ENCODE measurements around the gene CEP97.
"Not testable (repeated sequence)": the region's sequence is repeated elsewhere in the genome, so short reads cannot be mapped to it uniquely, and the experiment has no call there.

The CEP97 gene

DNA sequence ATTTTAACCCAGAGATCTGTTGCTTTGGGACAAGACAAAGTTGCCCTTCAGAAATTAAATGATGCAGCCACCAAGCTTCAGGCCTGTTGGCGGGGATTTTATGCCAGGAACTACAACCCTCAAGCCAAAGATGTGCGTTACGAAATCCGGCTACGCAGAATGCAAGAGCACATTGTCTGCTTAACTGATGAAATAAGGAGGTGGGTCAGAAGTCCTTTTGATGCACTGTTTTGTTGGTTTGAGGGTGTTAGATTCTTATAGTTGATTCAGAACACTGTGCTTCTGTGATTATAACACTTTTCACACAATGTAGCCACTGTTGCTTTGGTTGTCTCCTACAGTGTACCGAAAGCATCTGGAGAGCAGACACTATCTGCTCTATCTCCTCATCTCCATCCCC lies 33.8 kb downstream of the CEP97 start:
- FAIRE-seq = no peak

DNA sequence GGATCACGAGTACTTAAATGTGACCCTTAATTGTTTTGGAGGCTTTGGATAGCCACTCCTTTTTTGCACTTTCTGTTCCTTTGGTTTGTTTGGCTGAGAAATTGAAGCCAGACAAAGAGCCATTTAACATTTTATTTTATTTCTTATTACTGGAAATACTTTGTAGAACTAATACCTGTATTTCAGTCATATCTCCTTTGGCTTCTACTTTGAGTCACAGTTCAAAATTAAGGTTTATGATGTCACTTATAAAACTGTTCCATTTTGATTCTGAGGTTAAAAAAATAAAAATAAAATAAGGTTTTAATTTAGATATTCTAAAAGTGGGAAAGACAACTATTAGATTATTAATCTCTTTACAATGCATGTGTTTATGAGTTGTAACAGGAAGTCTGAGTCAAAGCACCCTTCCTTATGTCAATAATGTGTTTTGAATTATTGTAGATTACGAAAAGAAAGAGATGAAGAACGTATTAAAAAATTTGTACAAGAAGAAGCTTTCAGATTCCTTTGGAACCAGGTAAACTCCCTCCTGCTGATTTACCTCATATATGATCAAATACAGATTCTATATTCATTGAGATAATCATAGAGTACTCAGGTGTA lies 37.7 kb downstream of the CEP97 start:
- no peak for DNase-seq (ENCODE audit: insufficient read length, low spot score)
- FAIRE-seq = no peak

More for the DNA sequence above, 33.8 kb downstream of the CEP97 start:
- no peak for DNase-seq (ENCODE audit: insufficient read length, low spot score)

DNA sequence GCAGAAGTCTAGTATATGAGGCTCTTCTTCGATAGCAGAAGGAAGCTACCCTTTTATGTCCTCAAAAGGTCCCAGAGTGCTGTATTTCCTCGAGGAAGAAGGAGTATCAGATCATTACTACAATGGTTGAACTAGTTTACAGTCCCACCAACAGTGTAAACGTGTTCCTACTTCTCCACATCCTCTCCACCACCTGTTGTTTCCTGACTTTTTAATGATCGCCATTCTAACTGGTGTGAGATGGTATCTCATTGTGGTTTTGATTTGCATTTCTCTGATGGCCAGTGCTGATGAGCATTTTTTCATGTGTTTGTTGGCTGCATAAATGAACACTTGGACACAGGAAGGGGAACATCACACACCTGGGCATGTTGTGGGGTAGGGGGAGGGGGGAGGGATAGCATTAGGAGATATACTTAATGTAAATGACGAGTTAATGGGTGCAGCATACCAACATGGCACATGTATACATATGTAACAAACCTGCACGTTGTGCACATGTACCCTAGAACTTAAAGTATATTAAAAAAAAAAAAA lies 53.4 kb downstream of the CEP97 start:
- FAIRE-seq; DNase-seq (ENCODE audit: insufficient read length, low spot score): not testable (repeated sequence)

DNA sequence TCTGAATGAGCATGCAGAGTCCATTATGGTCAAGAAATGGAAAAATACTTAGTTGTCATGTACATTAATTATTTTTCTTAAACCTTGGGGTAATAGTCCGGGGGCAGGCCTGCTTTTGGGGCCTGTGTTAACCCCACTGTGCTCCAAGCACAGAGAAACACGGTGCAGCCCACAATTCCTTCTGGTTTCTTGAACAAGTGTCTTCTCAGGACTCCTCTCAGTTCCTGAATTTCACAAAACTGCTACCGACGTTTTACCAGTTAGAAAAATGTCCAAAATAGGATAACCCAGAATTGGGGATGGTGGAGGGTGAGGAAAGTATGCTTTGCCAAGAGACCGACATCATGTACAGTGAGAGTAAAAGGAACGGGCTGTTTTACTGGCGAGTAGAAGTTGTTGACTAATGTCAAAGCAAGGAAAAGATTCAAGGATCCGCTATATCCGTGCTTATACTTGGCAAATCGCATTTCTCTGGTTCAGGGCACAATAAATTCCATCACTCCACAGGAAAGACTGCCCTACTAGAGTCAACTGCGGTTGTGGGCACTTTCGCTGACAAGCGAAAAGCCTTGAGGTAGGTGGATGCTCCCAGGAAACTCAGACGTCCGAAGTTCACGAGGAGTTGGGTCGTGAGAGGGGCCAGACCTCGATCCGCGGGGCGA lies 54.1 kb downstream of the CEP97 start:
- DNase-seq (ENCODE audit: insufficient read length, low spot score) (no peak), FAIRE-seq (no peak)

DNA sequence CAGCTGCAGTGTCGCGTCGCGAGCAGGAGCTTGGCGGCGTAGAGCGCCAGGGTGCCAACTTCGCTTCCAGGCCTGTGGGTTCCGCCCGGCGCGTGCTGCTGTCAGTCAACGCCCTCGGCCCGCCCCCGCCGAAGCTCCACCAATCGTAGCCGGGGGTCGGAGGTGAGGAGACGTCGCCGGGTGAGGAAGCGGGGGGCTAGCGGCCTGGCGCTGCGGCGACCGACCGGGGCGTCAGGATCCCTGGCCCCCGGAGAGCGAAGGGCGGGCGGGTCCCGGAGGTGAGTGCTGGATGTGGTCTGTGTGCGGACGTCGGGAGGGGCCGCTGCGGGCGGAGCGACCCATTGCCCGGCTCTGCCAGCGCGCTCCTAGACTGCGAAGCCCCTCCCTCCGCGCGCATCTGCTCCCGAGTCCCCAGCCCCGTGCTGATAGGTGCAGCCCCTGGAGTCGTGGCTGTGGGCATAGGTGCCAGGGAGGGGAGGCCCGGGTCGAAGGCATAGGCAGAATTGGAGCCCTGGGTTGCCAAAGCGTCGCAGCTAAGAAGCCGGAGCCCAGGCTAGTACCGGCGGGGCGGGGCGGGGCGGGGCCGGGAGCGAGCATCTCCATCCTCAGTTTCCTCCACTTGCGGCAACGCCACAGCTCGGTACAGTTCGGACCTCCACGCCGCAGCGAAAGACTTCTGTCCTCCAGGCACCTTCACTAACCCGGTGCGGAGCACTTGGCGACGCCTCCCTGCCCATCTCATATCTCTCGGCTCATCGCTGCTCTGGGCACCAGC lies 54.8 kb downstream of the CEP97 start, which contains the start of gene NXPE3:
TSS of gene NXPE3 (plus strand) at position 165 of the 775 bp plus-strand sequence. CDS start 6,386 bp downstream, outside the sequence.
- DNase-seq (ENCODE audit: insufficient read length, low spot score) (peak; percentile 89), FAIRE-seq (peak; percentile 69)

DNA sequence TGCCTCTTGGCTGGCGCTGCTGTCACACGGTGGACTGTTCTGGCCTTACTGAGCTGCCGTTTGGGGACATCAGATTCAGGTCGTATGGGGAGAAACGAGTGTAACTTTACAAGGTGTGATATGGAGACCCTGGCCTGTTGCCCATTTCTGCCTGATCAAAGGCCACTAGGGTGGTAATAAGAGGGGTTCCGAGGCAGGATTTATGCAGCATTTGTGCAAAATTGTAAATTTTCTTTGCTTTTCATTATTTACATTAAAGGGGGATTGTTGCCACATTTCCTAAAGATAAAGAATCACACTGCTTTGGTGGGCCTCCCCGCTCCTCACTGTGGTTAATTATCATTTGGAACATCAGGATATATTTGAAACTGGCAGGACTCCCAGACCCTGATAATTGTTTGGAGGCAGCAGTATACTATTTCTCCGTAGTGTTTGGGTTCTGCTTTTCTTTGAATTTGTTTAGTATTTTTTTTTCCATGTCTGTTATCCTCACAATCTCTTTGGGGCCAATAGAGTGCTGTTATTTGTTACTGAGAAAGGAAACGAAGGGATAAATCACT lies 55.5 kb downstream of the CEP97 start:
- no peak for FAIRE-seq
- no peak for DNase-seq (ENCODE audit: insufficient read length, low spot score)

DNA sequence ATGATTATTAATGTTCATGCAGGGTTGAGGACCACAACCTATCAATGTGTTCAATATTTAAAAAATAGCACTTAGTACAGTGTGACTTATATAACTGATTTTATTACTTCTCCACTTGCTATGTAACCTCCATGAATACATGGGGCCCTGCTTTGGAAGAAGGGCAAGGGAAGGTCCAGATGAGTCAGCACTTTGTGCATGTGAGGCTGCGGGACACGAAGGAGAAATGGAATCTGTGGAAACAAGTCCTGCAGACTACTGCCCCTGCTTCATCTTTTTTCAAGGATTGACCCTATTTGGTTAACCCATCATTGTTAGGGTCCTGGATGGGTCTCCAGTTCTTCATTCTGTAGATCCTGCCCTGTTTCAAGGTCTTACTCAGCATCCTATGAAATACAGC lies 56.2 kb downstream of the CEP97 start:
- FAIRE-seq = no peak
- DNase-seq (ENCODE audit: insufficient read length, low spot score) = peak; percentile 42

DNA sequence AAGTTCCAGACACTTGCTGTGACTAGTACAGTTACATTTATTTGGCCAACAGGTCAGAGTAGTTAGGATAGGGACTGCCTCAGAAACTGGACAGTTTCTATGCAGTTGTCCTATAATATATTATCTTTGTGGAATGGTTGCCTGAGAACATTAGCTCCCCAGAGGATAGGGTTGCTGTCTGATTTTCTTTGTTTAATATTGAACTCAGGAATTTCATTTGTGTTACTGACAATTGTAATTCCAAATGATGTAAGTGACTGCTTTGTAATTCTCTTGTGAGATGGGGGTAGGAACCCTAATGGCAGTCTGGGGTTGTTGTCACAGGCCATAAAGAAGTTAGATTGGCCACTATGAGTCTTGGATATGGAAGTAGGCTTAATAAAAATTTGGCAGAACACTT lies 56.8 kb downstream of the CEP97 start:
- no peak for FAIRE-seq
- DNase-seq (ENCODE audit: insufficient read length, low spot score) = no peak

DNA sequence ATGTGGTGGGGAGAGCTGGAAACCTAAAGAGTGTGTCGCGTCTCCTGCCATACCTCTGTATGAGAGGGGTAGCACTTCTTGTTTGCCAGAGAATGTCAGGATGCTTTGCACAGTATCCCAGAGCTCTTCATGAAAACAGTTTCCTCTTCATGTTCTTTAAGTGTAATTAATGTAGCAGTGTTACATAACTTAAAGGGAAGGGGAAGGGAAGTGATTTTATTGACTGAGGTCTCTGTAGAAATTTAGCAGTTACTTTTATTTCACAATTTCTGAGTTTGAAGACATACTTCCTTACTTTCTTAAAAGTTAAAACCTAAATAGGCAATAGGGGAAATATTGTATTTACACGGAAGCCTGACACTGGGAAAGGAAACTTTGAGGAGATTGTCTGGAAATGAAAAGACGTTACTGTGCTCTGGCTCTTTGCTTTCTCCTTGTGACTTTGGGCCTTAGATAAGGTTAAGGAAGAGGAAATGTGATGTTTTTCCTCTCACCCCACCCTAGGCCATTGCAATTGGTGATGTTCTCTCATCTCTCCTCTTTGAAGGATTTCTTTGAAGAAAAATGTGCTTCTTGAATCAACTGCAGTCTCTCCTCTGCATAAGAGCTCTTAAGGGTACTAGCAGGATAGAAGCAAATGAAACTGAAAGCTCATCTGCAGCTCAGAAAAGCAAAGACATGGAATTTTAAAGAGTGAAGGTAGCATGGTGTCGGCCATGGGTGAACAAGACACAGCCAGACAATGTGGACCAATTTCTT lies 60.6 kb downstream of the CEP97 start:
- FAIRE-seq (no peak), DNase-seq (ENCODE audit: insufficient read length, low spot score) (no peak)

DNA sequence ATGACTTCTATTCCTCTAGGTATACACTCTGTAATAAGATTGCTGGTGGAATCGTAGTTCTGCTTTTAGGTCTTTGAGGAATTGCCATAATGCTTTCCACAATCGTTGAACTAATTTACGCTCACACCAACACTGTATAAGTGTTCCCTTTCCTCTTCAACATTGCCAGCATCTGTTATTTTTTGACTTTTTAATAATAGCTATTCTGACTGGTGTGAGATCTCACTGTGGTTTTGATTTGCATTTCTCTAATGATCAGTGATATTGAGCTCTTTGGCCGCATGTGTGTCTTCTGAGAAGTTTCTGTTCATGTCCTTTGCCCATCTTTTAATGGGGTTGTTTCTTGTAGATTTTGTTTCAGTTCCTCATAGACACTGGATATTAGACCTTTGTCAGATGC lies 67.4 kb downstream of the CEP97 start:
- DNase-seq (ENCODE audit: insufficient read length, low spot score) = no peak
- FAIRE-seq = no peak

DNA sequence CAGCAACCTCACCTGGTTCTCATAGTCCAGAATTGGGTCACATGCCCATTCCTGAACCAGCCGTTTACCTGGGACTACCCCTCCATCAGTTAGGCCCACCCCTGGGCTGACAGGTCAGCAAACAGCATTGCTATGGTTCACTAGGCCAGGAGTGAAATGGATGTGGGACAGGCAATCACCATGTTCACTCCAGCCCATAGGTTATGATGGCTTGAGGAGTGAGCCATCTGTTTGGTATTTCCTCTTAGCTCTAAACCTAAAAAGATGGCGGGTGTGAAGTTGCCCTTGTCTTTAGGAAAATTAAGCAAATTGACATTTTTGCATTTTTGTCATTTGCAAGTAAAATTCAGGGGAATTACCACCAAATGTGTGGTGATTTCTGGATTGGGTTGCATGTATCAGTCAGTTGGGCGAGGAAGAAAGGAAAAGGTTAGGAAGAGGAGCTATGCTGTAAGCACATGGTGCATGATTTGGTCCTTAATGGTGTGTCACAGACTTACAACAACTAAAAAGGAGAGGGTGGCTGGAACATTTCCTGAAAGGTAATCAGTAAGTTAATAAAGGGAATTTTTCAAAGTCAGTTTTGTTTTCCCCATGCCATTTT lies 71.8 kb downstream of the CEP97 start:
- FAIRE-seq (peak; percentile 72), DNase-seq (ENCODE audit: insufficient read length, low spot score) (no peak)

DNA sequence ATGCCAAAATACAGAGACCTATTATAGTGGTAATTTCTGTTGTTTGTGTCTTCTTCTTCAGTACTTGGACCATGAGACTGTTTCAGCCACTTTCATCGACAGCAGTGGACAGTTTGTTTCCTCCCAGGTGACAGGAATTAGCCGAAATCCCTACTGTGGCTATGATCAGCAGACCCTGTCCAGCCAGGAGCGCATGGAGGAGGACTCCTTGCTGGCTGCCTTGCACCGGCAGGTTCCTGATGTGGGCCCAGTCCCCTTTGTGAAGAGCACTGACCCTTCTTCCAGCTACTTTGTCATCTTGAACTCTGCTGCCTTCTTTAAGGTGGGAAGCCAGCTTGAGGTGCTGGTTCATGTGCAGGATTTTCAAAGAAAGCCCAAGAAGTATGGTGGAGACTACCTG lies 76.8 kb downstream of the CEP97 start:
- FAIRE-seq (no peak), DNase-seq (ENCODE audit: insufficient read length, low spot score) (no peak)

DNA sequence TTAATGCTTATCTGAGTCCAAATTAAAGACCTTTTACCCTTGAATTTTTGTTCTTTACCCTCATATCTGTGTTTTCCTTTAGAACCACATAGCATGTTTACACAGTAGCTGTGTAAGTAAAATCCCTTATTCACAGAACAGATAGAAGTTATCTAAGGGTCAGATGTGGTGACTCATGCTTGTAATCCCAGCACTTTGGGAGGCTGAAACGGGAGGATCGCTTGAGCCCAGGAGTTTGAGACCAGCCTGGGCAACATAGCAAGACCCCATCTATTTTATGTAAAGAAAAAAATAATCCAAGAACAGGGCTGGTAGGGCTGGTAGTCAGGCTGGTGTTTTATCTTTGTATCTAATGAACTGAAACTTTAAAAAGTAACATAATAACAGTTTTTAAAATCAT lies 77.8 kb downstream of the CEP97 start:
- FAIRE-seq (no peak), DNase-seq (ENCODE audit: insufficient read length, low spot score) (no peak)

DNA sequence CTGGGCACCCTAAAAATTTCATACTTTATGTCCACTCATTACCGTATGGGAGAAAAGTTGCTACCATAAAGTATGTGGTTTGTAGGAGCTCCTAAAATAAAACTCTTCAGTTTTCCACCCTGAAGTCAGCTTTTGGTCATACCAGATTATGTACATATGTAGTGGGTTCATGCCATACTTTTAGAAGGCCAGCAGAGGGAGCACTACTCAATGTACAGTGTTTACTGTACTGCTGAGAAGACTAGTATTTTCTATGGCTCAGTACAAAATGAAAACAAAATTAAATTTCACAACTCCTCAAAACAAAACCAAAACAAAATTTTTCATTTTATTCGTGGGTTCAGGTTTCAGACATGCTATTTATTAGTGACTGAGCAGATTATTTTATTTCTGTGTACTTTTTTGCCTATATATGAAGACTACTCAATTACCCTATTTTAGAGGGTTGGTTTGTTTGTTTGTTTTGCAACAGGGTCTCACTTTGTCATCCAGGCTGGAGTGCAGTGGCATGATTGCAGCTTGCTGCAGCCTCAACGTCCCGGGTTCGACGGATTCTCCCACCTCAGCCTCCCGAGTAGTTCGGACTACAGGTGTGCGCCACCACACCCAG lies 78.9 kb downstream of the CEP97 start:
- FAIRE-seq (peak; percentile 81), DNase-seq (ENCODE audit: insufficient read length, low spot score) (peak; percentile 69)

DNA sequence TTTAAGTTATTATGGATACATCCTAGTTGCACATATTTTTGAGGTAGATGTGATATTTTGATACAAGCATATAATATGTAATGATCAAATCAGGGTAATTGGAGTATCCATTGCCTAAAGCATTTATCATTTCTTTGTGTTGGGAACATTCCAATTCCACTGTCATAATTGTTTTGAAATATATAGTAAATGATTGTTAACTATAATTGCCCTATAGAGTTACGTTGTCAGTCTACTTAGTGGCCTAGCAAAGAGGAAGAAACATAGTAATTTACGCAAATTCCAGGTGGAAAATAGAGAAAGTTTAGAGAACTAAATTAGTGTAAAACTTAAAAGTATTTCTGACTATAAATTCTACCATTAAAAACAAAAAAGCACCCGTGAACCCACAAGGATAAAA lies 79.5 kb downstream of the CEP97 start:
- FAIRE-seq (no peak), DNase-seq (ENCODE audit: insufficient read length, low spot score) (no peak)

DNA sequence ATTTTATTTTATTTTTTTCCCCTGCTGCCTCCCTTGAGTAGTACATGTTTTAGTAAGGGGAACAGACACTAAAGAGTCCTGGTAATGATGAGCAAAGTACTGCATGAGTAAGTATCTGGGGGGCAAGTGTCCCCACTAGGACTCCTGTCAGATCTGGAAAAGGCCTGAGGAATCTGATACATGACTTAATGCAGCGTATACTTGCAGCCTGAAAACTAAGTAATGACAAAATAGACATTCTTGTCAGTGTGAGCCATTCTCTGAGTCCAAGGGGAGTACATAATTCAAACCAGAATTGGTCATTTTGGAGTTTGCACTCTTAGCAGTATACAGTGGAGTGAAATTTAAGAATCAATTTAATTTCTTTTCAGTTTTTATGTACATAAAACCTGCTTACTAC lies 82.1 kb downstream of the CEP97 start:
- DNase-seq (ENCODE audit: insufficient read length, low spot score) (no peak), FAIRE-seq (no peak)

DNA sequence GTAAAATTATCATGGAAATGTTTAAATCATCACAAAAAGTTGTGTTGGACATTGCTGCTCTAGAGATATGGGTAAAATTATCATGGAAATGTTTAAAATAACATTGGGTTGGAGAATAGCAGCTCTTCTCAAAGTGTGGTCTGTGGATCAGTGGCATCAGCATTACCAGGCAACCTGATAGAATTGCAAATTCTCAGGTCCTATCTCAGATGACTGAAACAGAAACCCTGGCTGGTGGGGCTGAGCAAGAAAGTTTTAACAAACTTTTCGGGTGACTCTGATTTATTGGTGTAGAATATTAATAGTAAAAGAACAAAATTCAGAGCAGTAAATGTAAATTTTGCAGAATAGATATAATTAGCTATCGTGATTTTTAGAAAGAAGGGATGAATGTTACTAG lies 83.5 kb downstream of the CEP97 start:
- DNase-seq (ENCODE audit: insufficient read length, low spot score) (no peak), FAIRE-seq (no peak)

DNA sequence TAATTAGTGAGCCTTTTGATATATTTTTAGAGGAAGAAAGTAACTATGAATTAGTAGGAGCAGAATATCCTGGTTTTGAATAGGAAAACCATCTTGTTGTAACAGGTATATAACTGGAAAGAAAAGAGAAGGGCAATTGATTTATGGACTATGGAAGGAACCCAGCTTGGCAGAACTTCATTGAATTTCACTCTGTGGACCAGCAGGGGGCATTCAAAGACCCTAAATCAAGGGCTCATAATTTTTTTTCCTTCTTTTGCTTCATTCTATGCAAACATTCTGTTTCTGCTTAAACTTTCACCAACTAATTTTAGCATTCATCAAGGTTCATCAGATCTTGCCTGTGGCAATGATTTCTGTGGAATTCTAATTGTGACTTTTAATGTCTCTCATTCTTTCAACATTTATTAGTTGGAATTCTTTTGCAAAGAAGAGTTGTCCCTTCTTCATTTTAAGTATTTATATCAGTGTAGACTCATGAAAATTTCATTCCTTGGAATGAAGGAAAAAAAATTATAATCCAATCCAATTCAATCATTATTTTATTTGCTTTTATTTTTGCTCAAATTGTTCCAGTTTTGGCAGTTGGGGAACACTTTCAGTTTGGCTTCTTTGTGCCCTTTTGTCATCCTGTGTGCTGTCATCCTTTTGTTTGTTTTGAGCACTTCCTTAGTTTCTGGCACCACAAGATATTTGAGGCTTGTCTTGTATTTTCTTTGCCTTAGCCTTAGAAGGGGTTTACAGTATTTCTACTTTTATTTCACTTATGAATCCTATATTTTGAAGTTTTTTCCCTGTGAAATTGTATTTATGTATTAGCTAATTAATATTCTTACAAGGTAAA lies 85.0 kb downstream of the CEP97 start:
- DNase-seq (ENCODE audit: insufficient read length, low spot score) (peak; percentile 41), FAIRE-seq (no peak)

DNA sequence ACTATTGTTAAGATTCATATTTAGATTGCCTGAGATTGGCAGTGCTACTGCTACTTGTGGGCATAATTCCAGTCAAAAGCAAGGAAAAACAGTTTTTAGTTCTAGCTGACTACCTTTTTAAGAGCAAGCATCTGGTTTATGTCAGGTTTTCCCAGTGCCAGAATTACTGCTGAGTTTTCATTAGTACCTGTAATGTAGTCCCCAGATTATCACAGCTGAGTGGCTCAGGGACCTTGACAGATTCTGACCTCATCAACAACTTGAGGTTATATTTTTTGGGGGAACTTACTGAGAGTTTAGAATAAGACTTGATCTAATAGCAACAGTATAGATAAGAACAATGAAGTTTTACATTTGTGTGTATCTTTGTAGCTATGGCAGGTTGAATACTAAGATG lies 85.6 kb downstream of the CEP97 start:
- DNase-seq (ENCODE audit: insufficient read length, low spot score) = no peak
- no peak for FAIRE-seq

Data from HTR-8/SVneo (cell line).